Measurements from ENCODE around the gene OR2J1. TPM values are rescaled to one million over a fixed set of nuclear protein-coding genes. Genes with fewer than 3 reads are reported as not detected.

Gene OR2J1
- polyA plus RNA-seq, 5 donors, result not detected

Other genes starting within 250 kb of the OR2J1 start
- gene TRIM27, start 175.5 kb upstream of the OR2J1 start, polyA plus RNA-seq (ENCODE audit: insufficient read depth in 1 of 5, insufficient read length in 5 of 5, low replicate concordance in 1 of 5), result 100 to 1,000 TPM in 1 of 5 donors, 10 to 100 TPM in 4; 70.0 to 100 (median 90.7) TPM
- 1 to 10 TPM; 5.3 to 7.9 (median 7.3) TPM for gene ZNF311, start 94.2 kb upstream of the OR2J1 start, polyA plus RNA-seq (ENCODE audit: insufficient read depth in 1 of 5, insufficient read length in 5 of 5, low replicate concordance in 1 of 5)
- not detected for gene OR2W1, start 54.3 kb upstream of the OR2J1 start, polyA plus RNA-seq (ENCODE audit: insufficient read depth in 1 of 5, insufficient read length in 5 of 5, low replicate concordance in 1 of 5)
- not detected for gene OR2B3, start 12.2 kb upstream of the OR2J1 start, polyA plus RNA-seq (ENCODE audit: insufficient read depth in 1 of 5, insufficient read length in 5 of 5, low replicate concordance in 1 of 5)
- not detected for gene OR2J3, start 8.6 kb downstream of the OR2J1 start, polyA plus RNA-seq (ENCODE audit: insufficient read depth in 1 of 5, insufficient read length in 5 of 5, low replicate concordance in 1 of 5)
- gene OR2J2, start 71.4 kb downstream of the OR2J1 start, polyA plus RNA-seq (ENCODE audit: insufficient read depth in 1 of 5, insufficient read length in 5 of 5, low replicate concordance in 1 of 5), result not detected
- gene OR14J1, start 202.2 kb downstream of the OR2J1 start, polyA plus RNA-seq (ENCODE audit: insufficient read depth in 1 of 5, insufficient read length in 5 of 5, low replicate concordance in 1 of 5), result under 1 TPM; 0.05 to 0.12 (median 0.07) TPM

All from right lung (tissue), 5 donors.